IMR-90 (cell line): ENCODE data around the gene GALNT14. TPM values are rescaled to one million over a fixed set of nuclear protein-coding genes. Genes with fewer than 3 reads are reported as not detected.

Experiments
- ATAC-seq: fragments of 200-7000 bp; cut with Tn5 transposase; 2 replicates; pipeline ENCODE4 v1.9.1; 2020; ENCODE audit warnings: low read depth, mild to moderate bottlenecking, moderate library complexity
- BruUV-seq: library from RNA; stranded (reverse); fragments of 400-500 nt; replicated peaks from 2 replicates; lab custom pipeline; 2021; lab: Mats Ljungman, UMichigan
- CTCF ChIA-PET: fragments of 300-600 bp; formaldehyde crosslinking; extraction: SDS; loops from one replicate; lab custom pipeline; 2021; ENCODE audit warnings: antibody characterized with exemption; lab: Yijun Ruan, JAX
- POLR2A ChIA-PET: fragments of 300-600 bp; sonication (Branson Sonifier 250); formaldehyde crosslinking; loops from one replicate; lab custom pipeline; 2022; ENCODE audit warnings: antibody characterized with exemption; ENCODE audit not compliant: unreplicated experiment; lab: Charles Lee
- DNase-seq: peaks from one replicate; pipeline ENCODE4 v3.0.0; 2013
- H2AFZ ChIP-seq: replicated peaks from 2 replicates; pipeline ENCODE3; 2013; ENCODE audit warnings: low read length, mild to moderate bottlenecking; ENCODE audit not compliant: poor library complexity
- H2AK5ac ChIP-seq: 2 replicates; pipeline ENCODE4 v1.6.1; 2013; ENCODE audit warnings: low read depth, low read length, inconsistent platforms
- H2AK9ac ChIP-seq: replicated peaks from 2 replicates; pipeline ENCODE3; 2013; ENCODE audit warnings: mild to moderate bottlenecking, low read depth, low read length, moderate library complexity; ENCODE audit not compliant: poor library complexity
- H2BK120ac ChIP-seq: 2 replicates; pipeline ENCODE4 v1.6.1; 2013; ENCODE audit warnings: low read depth, low read length, inconsistent platforms
- H2BK15ac ChIP-seq: 3 replicates; pipeline ENCODE4 v1.6.1; 2013; ENCODE audit warnings: low read depth, low read length, inconsistent platforms
- H2BK20ac ChIP-seq: 2 replicates; pipeline ENCODE4 v1.6.1; 2013; ENCODE audit warnings: low read depth, mild to moderate bottlenecking, inconsistent platforms, low read length, moderate library complexity
- H2BK5ac ChIP-seq: 2 replicates; pipeline ENCODE4 v1.6.1; 2013; ENCODE audit warnings: mild to moderate bottlenecking, low read depth, low read length, inconsistent platforms; ENCODE audit not compliant: poor library complexity, severe bottlenecking
- H3K14ac ChIP-seq: replicated peaks from 2 replicates; pipeline ENCODE4 v1.6.1; 2013; ENCODE audit warnings: low read depth, low read length, inconsistent platforms
- H3K18ac ChIP-seq: 2 replicates; pipeline ENCODE4 v1.6.1; 2013; ENCODE audit warnings: low read depth, low read length, control low read depth
- H3K23ac ChIP-seq: 2 replicates; pipeline ENCODE4 v1.6.1; 2013; ENCODE audit warnings: low read depth, low read length, inconsistent platforms
- H3K27ac ChIP-seq: 2 replicates; pipeline ENCODE4 v1.5.1; 2013; ENCODE audit warnings: mild to moderate bottlenecking, control low read depth, low read length; ENCODE audit not compliant: insufficient read depth
- H3K27me3 ChIP-seq: 2 replicates; pipeline ENCODE4 v1.6.1; 2013; ENCODE audit warnings: low read length; ENCODE audit not compliant: control insufficient read depth, insufficient read depth
- H3K36me3 ChIP-seq: 2 replicates; pipeline ENCODE4 v1.6.1; 2013; ENCODE audit warnings: low read length, mixed read lengths; ENCODE audit not compliant: control insufficient read depth, insufficient read depth
- H3K4ac ChIP-seq: 2 replicates; pipeline ENCODE4 v1.6.1; 2013; ENCODE audit warnings: low read depth, low read length, inconsistent platforms
- H3K4me1 ChIP-seq: 2 replicates; pipeline ENCODE4 v1.6.1; 2013; ENCODE audit warnings: low read length, mixed read lengths; ENCODE audit not compliant: control insufficient read depth, insufficient read depth
- H3K4me2 ChIP-seq: 2 replicates; pipeline ENCODE4 v1.6.1; 2013; ENCODE audit warnings: low read depth, mild to moderate bottlenecking, control low read depth, low read length, moderate library complexity
- H3K4me3 ChIP-seq: 2 replicates; pipeline ENCODE4 v1.5.1; 2013; ENCODE audit warnings: low read depth, mild to moderate bottlenecking, control low read depth, low read length, moderate library complexity; ENCODE audit not compliant: insufficient read depth
- H3K56ac ChIP-seq: 2 replicates; pipeline ENCODE4 v1.6.1; 2013; ENCODE audit warnings: low read length, inconsistent platforms; ENCODE audit not compliant: insufficient read depth; ENCODE audit errors: extremely low read depth
- H3K79me1 ChIP-seq, 2 experiments: 2 replicates each; pipeline ENCODE4 v1.6.1; 2013; ENCODE audit warnings: low read length in 2 of 2, inconsistent platforms in 1 of 2, low read depth in 1 of 2
- H3K9ac ChIP-seq: 2 replicates; pipeline ENCODE4 v1.6.1; 2013; ENCODE audit warnings: low read depth, low read length, control low read depth
- H3K9me1 ChIP-seq: 2 replicates; pipeline ENCODE4 v1.6.1; 2013; ENCODE audit warnings: low read length, inconsistent platforms; ENCODE audit not compliant: insufficient read depth
- H3K9me3 ChIP-seq: 2 replicates; pipeline ENCODE4 v1.6.1; 2013; ENCODE audit warnings: low read length; ENCODE audit not compliant: control insufficient read depth, insufficient read depth
- H4K20me1 ChIP-seq: 2 replicates; pipeline ENCODE4 v1.6.1; 2013; ENCODE audit warnings: low read length, inconsistent platforms; ENCODE audit not compliant: insufficient read depth
- H4K5ac ChIP-seq: 2 replicates; pipeline ENCODE4 v1.6.1; 2013; ENCODE audit warnings: mild to moderate bottlenecking, low read depth, low read length, control low read depth
- H4K8ac ChIP-seq, 2 experiments: 2 replicates each; pipeline ENCODE4 v1.6.1; 2013; ENCODE audit warnings: low read depth in 2 of 2, low read length in 2 of 2, control low read depth in 1 of 2, inconsistent platforms in 1 of 2
- H4K91ac ChIP-seq: 2 replicates; pipeline ENCODE4 v1.6.1; 2013; ENCODE audit warnings: low read depth, low read length, inconsistent platforms; ENCODE audit not compliant: insufficient read depth
- BHLHE40 ChIP-seq: fragments of 150-350 bp; IDR thresholded peaks from 2 replicates; pipeline ENCODE4 v1.6.1; 2016; ENCODE audit warnings: mild to moderate bottlenecking, low read depth, low read length
- CEBPB ChIP-seq: IDR thresholded peaks from 2 replicates; pipeline ENCODE4 v1.6.1; 2012; ENCODE audit warnings: low read depth, low read length, improper control_type of control experiment
- CHD1 ChIP-seq: IDR thresholded peaks from 2 replicates; pipeline ENCODE4 v1.6.1; 2012; ENCODE audit warnings: low read depth, low read length, improper control_type of control experiment
- FOS ChIP-seq: fragments of 150-350 bp; IDR thresholded peaks from 2 replicates; pipeline ENCODE4 v1.6.1; 2016; ENCODE audit warnings: low read depth, low read length
- MAFK ChIP-seq: IDR thresholded peaks from 2 replicates; pipeline ENCODE4 v1.6.1; 2012; ENCODE audit warnings: low read depth, low read length, improper control_type of control experiment
- MAZ ChIP-seq: IDR thresholded peaks from 2 replicates; pipeline ENCODE4 v1.6.1; 2012; ENCODE audit warnings: low read depth, mild to moderate bottlenecking, low read length, improper control_type of control experiment, moderate library complexity, borderline replicate concordance
- MXI1 ChIP-seq: IDR thresholded peaks from 2 replicates; pipeline ENCODE4 v1.6.1; 2012; ENCODE audit warnings: low read depth, mild to moderate bottlenecking, low read length, moderate library complexity, borderline replicate concordance
- NFE2L2 ChIP-seq: fragments of 150-350 bp; IDR thresholded peaks from 2 replicates; pipeline ENCODE4 v1.6.1; 2016; ENCODE audit warnings: low read depth, mild to moderate bottlenecking, low read length
- POLR2A ChIP-seq: IDR thresholded peaks from 2 replicates; pipeline ENCODE4 v1.6.1; 2012; ENCODE audit warnings: mild to moderate bottlenecking, low read depth, low read length
- RAD21 ChIP-seq: IDR thresholded peaks from 2 replicates; pipeline ENCODE4 v1.6.1; 2012; ENCODE audit warnings: low read length, improper control_type of control experiment
- RCOR1 ChIP-seq: IDR thresholded peaks from 2 replicates; pipeline ENCODE4 v1.6.1; 2012; ENCODE audit warnings: mild to moderate bottlenecking, low read length, improper control_type of control experiment; ENCODE audit not compliant: insufficient replicate concordance
- RFX5 ChIP-seq: IDR thresholded peaks from 2 replicates; pipeline ENCODE4 v1.8.0; 2012; ENCODE audit warnings: low read depth, mild to moderate bottlenecking, low read length, moderate library complexity
- SMC3 ChIP-seq: fragments of 150-350 bp; IDR thresholded peaks from 2 replicates; pipeline ENCODE4 v1.6.1; 2016; ENCODE audit warnings: low read depth, mild to moderate bottlenecking, antibody characterized with exemption, low read length, moderate library complexity
- WGBS, 2 experiments: methylation state at CpG; one replicate each; pipeline versions ENCODE4 v1.1.5 to v1.1.7; 2013; ENCODE audit warnings: missing lambda C conversion rate in 2 of 2; ENCODE audit not compliant: insufficient read length in 1 of 2; ENCODE audit errors: extremely low coverage in 2 of 2; 5-methylcytosine and 5-hydroxymethylcytosine counted together
- dilution Hi-C: fragments of 300-500 bp; cut with HindIII; formaldehyde crosslinking; loops from one replicate; pipeline ENCODE4 v1.14.3; 2018; ENCODE audit warnings: low sequenced_read_pairs; ENCODE audit not compliant: unreplicated experiment
- in situ Hi-C: fragments of 300-500 bp; cut with MboI; formaldehyde crosslinking; loops from 3 replicates; pipeline ENCODE4 v1.14.3; 2019; ENCODE audit warnings: low sequenced_read_pairs, inconsistent platforms, mixed read lengths
- intact Hi-C: fragments of 100-400 bp; cut with micrococcal nuclease; formaldehyde crosslinking; loops from 2 replicates; pipeline ENCODE4 v1.10.0; 2022
- polyA plus RNA-seq, 3 experiments: library from polyadenylated mRNA; depleted of rRNA; stranded (reverse); fragments of >200 nt; gene quantifications; 2 replicates each; pipeline ENCODE4 v1.2.3, GENCODE V29; 2012; ENCODE audit warnings: low replicate concordance in 1 of 3
- total RNA-seq: library from RNA; depleted of rRNA; stranded (reverse); fragments of >200 nt; gene quantifications from 2 replicates; pipeline ENCODE4 v1.2.3, GENCODE V29; 2012
- TF ChIP-seq, protein P1 (sequence below): fragments of 150-350 bp; IDR thresholded peaks from 2 replicates; pipeline ENCODE4 v1.6.1; 2016; ENCODE audit warnings: low read depth, mild to moderate bottlenecking, low read length, moderate library complexity, borderline replicate concordance
- TF ChIP-seq, protein P2 (sequence below): conservative IDR thresholded peaks from 2 replicates; pipeline ENCODE4 v1.5.1; 2012; ENCODE audit warnings: mild to moderate bottlenecking, low read depth, low read length, improper control_type of control experiment

The GALNT14 gene
- total and polyA plus RNA-seq, 2 of the 4 experiments (the other 2 are of a cell fraction), result 0.15 to 0.18 TPM

DNA sequence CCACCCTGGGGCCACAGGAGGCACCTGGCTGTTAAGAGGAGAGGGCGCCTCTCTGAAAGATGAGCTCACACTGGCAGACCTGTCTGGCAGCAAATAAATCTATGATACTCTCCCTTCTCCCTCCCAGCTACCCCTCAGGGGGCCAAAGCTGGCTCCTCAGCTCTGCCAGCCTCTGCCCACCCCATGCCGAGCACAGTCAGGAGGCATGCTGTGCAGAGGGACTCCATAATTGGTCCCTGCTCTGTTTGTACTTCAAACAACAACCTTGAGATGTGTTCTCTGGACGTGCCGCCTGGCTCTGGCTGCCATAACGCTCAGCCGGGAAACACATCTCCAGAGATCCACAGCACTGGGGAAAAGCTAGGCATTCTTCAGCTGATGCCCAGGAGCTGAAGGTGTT is 126.7 kb downstream of the GALNT14 start:
- WGBS, 2 experiments, result 72% methylated on average over 3 of the region's 6 CpGs; no CpG with 5 or more reads in 1 of the 2 experiments
- H4K5ac ChIP-seq, result no peak overlapping the region
- no peaks in the 10 kb centered on the region for H3K36me3 ChIP-seq
- no peak overlapping the region for H3K9ac ChIP-seq
- CTCF ChIA-PET, result no interaction called here
- no peaks in the 10 kb centered on the region; the same call in 1 of the 2 replicates for H3K27me3 ChIP-seq
- H3K56ac ChIP-seq, result no peak overlapping the region
- no peak for DNase-seq
- H3K4me3 ChIP-seq, result no peak overlapping the region
- H3K4me2 ChIP-seq, result no peak overlapping the region
- no peak overlapping the region for H3K18ac ChIP-seq
- no peaks in the 10 kb centered on the region for H3K4me1 ChIP-seq
- H2BK15ac ChIP-seq, result no peak overlapping the region
- no TSS peak for BruUV-seq
- no peak overlapping the region for H2AK9ac ChIP-seq
- no peak overlapping the region for H2BK20ac ChIP-seq
- H3K9me3 ChIP-seq, result no peaks in the 10 kb centered on the region
- H3K14ac ChIP-seq, result no peak overlapping the region
- H4K8ac ChIP-seq, result no peak overlapping the region
- intact Hi-C loops, result no loop called here
- H2BK5ac ChIP-seq, result no peak overlapping the region
- H3K9me1 ChIP-seq, result no peaks in the 10 kb centered on the region
- no peaks in the 10 kb centered on the region for H4K20me1 ChIP-seq
- no peak overlapping the region for H3K27ac ChIP-seq
- no peak overlapping the region for H2BK120ac ChIP-seq
- no peak overlapping the region for H4K91ac ChIP-seq
- H2AFZ ChIP-seq, result peak overlapping the region; percentile 10
- in situ Hi-C loops, result no loop called here
- no peak for ATAC-seq
- POLR2A ChIA-PET, result no interaction called here
- H3K79me1 ChIP-seq, result no peaks in the 10 kb centered on the region
- H2AK5ac ChIP-seq, result no peak overlapping the region
- dilution Hi-C loops, result no loop called here
- H3K23ac ChIP-seq, result no peak overlapping the region
- TF ChIP-seq MAZ (no peak), POLR2A (no peak), MAFK (no peak), BHLHE40 (no peak), CHD1 (no peak), CEBPB (no peak), RFX5 (no peak), NFE2L2 (no peak), SMC3 (no peak), RCOR1 (no peak), FOS (no peak), MXI1 (no peak), RAD21 (no peak)
- TF ChIP-seq, protein P1, sequence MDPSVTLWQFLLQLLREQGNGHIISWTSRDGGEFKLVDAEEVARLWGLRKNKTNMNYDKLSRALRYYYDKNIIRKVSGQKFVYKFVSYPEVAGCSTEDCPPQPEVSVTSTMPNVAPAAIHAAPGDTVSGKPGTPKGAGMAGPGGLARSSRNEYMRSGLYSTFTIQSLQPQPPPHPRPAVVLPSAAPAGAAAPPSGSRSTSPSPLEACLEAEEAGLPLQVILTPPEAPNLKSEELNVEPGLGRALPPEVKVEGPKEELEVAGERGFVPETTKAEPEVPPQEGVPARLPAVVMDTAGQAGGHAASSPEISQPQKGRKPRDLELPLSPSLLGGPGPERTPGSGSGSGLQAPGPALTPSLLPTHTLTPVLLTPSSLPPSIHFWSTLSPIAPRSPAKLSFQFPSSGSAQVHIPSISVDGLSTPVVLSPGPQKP, result no peak
- TF ChIP-seq, protein P2, sequence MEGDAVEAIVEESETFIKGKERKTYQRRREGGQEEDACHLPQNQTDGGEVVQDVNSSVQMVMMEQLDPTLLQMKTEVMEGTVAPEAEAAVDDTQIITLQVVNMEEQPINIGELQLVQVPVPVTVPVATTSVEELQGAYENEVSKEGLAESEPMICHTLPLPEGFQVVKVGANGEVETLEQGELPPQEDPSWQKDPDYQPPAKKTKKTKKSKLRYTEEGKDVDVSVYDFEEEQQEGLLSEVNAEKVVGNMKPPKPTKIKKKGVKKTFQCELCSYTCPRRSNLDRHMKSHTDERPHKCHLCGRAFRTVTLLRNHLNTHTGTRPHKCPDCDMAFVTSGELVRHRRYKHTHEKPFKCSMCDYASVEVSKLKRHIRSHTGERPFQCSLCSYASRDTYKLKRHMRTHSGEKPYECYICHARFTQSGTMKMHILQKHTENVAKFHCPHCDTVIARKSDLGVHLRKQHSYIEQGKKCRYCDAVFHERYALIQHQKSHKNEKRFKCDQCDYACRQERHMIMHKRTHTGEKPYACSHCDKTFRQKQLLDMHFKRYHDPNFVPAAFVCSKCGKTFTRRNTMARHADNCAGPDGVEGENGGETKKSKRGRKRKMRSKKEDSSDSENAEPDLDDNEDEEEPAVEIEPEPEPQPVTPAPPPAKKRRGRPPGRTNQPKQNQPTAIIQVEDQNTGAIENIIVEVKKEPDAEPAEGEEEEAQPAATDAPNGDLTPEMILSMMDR, result no peak
- no peak overlapping the region for H3K4ac ChIP-seq
